H9 (cell line): ENCODE measurements around the gene CHAF1B. TPM values are rescaled to one million over a fixed set of nuclear protein-coding genes. Genes with fewer than 3 reads are reported as not detected.
"Not testable (repeated sequence)": the region's sequence is repeated elsewhere in the genome, so short reads cannot be mapped to it uniquely, and the experiment has no call there.

Experiments used
- DNase-seq: peaks from one replicate; pipeline ENCODE4 v3.0.0-alpha.2; 2017
- H2AFZ ChIP-seq: one replicate; pipeline ENCODE4 v1.6.1; 2013; ENCODE audit warnings: mild to moderate bottlenecking, low read length, control low read depth, moderate library complexity
- H2AK5ac ChIP-seq: 2 replicates; pipeline ENCODE4 v1.6.1; 2013; ENCODE audit warnings: low read length, control low read depth, mixed read lengths; ENCODE audit not compliant: insufficient read length
- H2BK120ac ChIP-seq: one replicate; pipeline ENCODE4 v1.6.1; 2013; ENCODE audit warnings: low read depth, mild to moderate bottlenecking, low read length, control low read depth, inconsistent platforms; ENCODE audit not compliant: poor library complexity, severe bottlenecking
- H2BK12ac ChIP-seq: 2 replicates; pipeline ENCODE4 v1.6.1; 2013; ENCODE audit warnings: low read length, control low read depth, mixed read lengths, low read depth; ENCODE audit not compliant: insufficient read length
- H2BK15ac ChIP-seq: 2 replicates; pipeline ENCODE4 v1.6.1; 2013; ENCODE audit warnings: low read depth, low read length, control low read depth
- H2BK20ac ChIP-seq: one replicate; pipeline ENCODE4 v1.6.1; 2013; ENCODE audit warnings: low read depth, mild to moderate bottlenecking, low read length, control low read depth, inconsistent platforms; ENCODE audit not compliant: poor library complexity, severe bottlenecking
- H2BK5ac ChIP-seq: 2 replicates; pipeline ENCODE4 v1.6.1; 2013; ENCODE audit warnings: low read length, control low read depth, mixed read lengths; ENCODE audit not compliant: insufficient read length
- H3K14ac ChIP-seq: 2 replicates; pipeline ENCODE4 v1.6.1; 2013; ENCODE audit warnings: low read length, control low read depth; ENCODE audit not compliant: insufficient read depth
- H3K18ac ChIP-seq: 2 replicates; pipeline ENCODE4 v1.6.1; 2013; ENCODE audit warnings: low read depth, mild to moderate bottlenecking, mixed read lengths, low read length, control low read depth; ENCODE audit not compliant: insufficient read length
- H3K23ac ChIP-seq: 2 replicates; pipeline ENCODE4 v1.6.1; 2013; ENCODE audit warnings: low read length, control low read depth, mixed read lengths, low read depth; ENCODE audit not compliant: insufficient read length
- H3K23me2 ChIP-seq: 2 replicates; pipeline ENCODE4 v1.6.1; 2013; ENCODE audit warnings: low read depth, mild to moderate bottlenecking, mixed read lengths, low read length, control low read depth; ENCODE audit not compliant: insufficient read length, poor library complexity, severe bottlenecking
- H3K27ac ChIP-seq: 2 replicates; pipeline ENCODE4 v1.5.1; 2013; ENCODE audit warnings: low read length, control low read depth, mixed read lengths, low read depth; ENCODE audit not compliant: insufficient read length
- H3K27me3 ChIP-seq: 2 replicates; pipeline ENCODE4 v1.6.1; 2013; ENCODE audit warnings: low read length, control low read depth, inconsistent platforms; ENCODE audit not compliant: insufficient read depth
- H3K4ac ChIP-seq: 2 replicates; pipeline ENCODE4 v1.6.1; 2013; ENCODE audit warnings: low read depth, mild to moderate bottlenecking, control low read depth, inconsistent platforms, low read length, moderate library complexity
- H3K4me1 ChIP-seq: 2 replicates; pipeline ENCODE4 v1.6.1; 2013; ENCODE audit warnings: low read length, control low read depth, inconsistent platforms; ENCODE audit not compliant: insufficient read depth
- H3K4me2 ChIP-seq: 2 replicates; pipeline ENCODE4 v1.6.1; 2013; ENCODE audit warnings: low read length, control low read depth, mixed read lengths; ENCODE audit not compliant: insufficient read length, insufficient read depth
- H3K56ac ChIP-seq: 2 replicates; pipeline ENCODE4 v1.6.1; 2013; ENCODE audit warnings: low read depth, mild to moderate bottlenecking, mixed read lengths, low read length, control low read depth; ENCODE audit not compliant: insufficient read length
- H3K79me1 ChIP-seq: 2 replicates; pipeline ENCODE4 v1.6.1; 2013; ENCODE audit warnings: low read depth, mild to moderate bottlenecking, moderate library complexity, low read length, control low read depth, inconsistent platforms; ENCODE audit not compliant: insufficient read depth, poor library complexity, severe bottlenecking
- H3K79me2 ChIP-seq: 2 replicates; pipeline ENCODE4 v1.6.1; 2013; ENCODE audit warnings: low read length, control low read depth, inconsistent platforms; ENCODE audit not compliant: insufficient read depth
- H3K9ac ChIP-seq: 2 replicates; pipeline ENCODE4 v1.6.1; 2013; ENCODE audit warnings: low read length, control low read depth, mixed read lengths; ENCODE audit not compliant: insufficient read length; ENCODE audit errors: extremely low read depth
- H3K9me3 ChIP-seq: one replicate; pipeline ENCODE4 v1.6.1; 2013; ENCODE audit warnings: low read depth, low read length, inconsistent platforms; ENCODE audit not compliant: control insufficient read depth
- H3T11ph ChIP-seq: one replicate; pipeline ENCODE4 v1.6.1; 2013; ENCODE audit warnings: mild to moderate bottlenecking, low read length, control low read depth, inconsistent platforms
- H4K20me1 ChIP-seq: one replicate; pipeline ENCODE4 v1.6.1; 2013; ENCODE audit not compliant: control insufficient read depth, insufficient read length, insufficient read depth
- H4K5ac ChIP-seq: 2 replicates; pipeline ENCODE4 v1.6.1; 2013; ENCODE audit warnings: low read depth, mild to moderate bottlenecking, mixed read lengths, low read length, control low read depth; ENCODE audit not compliant: insufficient read length
- H4K8ac ChIP-seq: replicated peaks from 2 replicates; pipeline ENCODE4 v1.6.1; 2013; ENCODE audit warnings: low read length, control low read depth, mixed read lengths, low read depth; ENCODE audit not compliant: insufficient read length
- H4K91ac ChIP-seq: 2 replicates; pipeline ENCODE4 v1.6.1; 2013; ENCODE audit warnings: low read depth, mild to moderate bottlenecking, moderate library complexity, mixed read lengths, low read length, control low read depth; ENCODE audit not compliant: insufficient read length
- H3K27ac Mint-ChIP-seq, 3 experiments: 2 replicates in 2 of 3; 3 replicates in 1 of 3; pipeline ENCODE4 v1.8.0; 2020 to 2021; ENCODE audit warnings: mixed read lengths in 3 of 3, mild to moderate bottlenecking in 1 of 3, moderate library complexity in 1 of 3
- H3K27me3 Mint-ChIP-seq: 2 replicates; pipeline ENCODE4 v1.8.0; 2021; ENCODE audit warnings: low read depth, mild to moderate bottlenecking, moderate library complexity, mixed read lengths
- H3K36me3 Mint-ChIP-seq, 3 experiments: 2 replicates in 2 of 3; 3 replicates in 1 of 3; pipeline ENCODE4 v1.8.0; 2020 to 2021; ENCODE audit warnings: low read depth in 3 of 3, mixed read lengths in 3 of 3; ENCODE audit not compliant: insufficient read depth in 1 of 3
- H3K4me1 Mint-ChIP-seq, 2 experiments: 2 replicates each; pipeline ENCODE4 v1.8.0; 2020; ENCODE audit warnings: mixed read lengths in 2 of 2
- H3K4me3 Mint-ChIP-seq, 2 experiments: 2 replicates in 1 of 2; 3 replicates in 1 of 2; pipeline ENCODE4 v1.8.0; 2020 to 2021; ENCODE audit warnings: mild to moderate bottlenecking in 2 of 2, mixed read lengths in 2 of 2, moderate library complexity in 1 of 2
- H3K9me3 Mint-ChIP-seq, 2 experiments: 2 replicates in 1 of 2; 3 replicates in 1 of 2; pipeline ENCODE4 v1.8.0; 2020; ENCODE audit warnings: mild to moderate bottlenecking in 2 of 2, mixed read lengths in 2 of 2, moderate library complexity in 1 of 2
- WGBS: extraction: QIAGEN DNeasy Blood & Tissue Kit; methylation state at CpG from one replicate; pipeline ENCODE4 v1.1.7; 2013; ENCODE audit warnings: missing lambda C conversion rate, low lambda C conversion rate, mixed read lengths; ENCODE audit not compliant: insufficient read length; ENCODE audit errors: extremely low coverage; 5-methylcytosine and 5-hydroxymethylcytosine counted together
- total RNA-seq: library from RNA; stranded (reverse); gene quantifications from 2 replicates; pipeline ENCODE4 v1.2.1, GENCODE V29; 2021
- TF ChIP-seq, protein P1 (sequence below): fragments of 200-600 bp; sonication (generic); conservative IDR thresholded peaks from 3 replicates; pipeline ENCODE4 v1.8.0; 2021; ENCODE audit warnings: antibody characterized with exemption, mild to moderate bottlenecking

CHAF1B gene
- total RNA-seq, 1 experiment from 2014 or later, result 19.3 TPM

- Mint-ChIP-seq H3K4me3 (no peak overlapping the region), H3K36me3 (peaks cover 32 to 71% (median 70%) of the 10 kb centered on the region in 3 experiments), H3K27me3 (no peaks in the 10 kb centered on the region), H3K4me1 (no peaks in the 10 kb centered on the region), H3K9me3 (peaks cover 0 to 5% of the 10 kb centered on the region in 2 experiments; a peak in 4 of 5 replicates), H3K27ac (no peak overlapping the region)
- Histone ChIP-seq H4K20me1 (no peaks in the 10 kb centered on the region), H4K91ac (no peak overlapping the region), H2BK20ac (no peak overlapping the region), H3K4me1 (no peaks in the 10 kb centered on the region), H3K9me3 (no peaks in the 10 kb centered on the region), H2BK15ac (no peak overlapping the region), H3K4ac (no peak overlapping the region), H4K5ac (no peak overlapping the region), H2BK12ac (no peak overlapping the region), H3K27me3 (no peaks in the 10 kb centered on the region), H3K4me2 (no peak overlapping the region), H2BK120ac (no peak overlapping the region), H3K23ac (no peak overlapping the region), H3K23me2 (no peaks in the 10 kb centered on the region), H2BK5ac (no peak overlapping the region), H3K18ac (no peak overlapping the region), H3T11ph (no peak overlapping the region), H2AK5ac (no peak overlapping the region), H4K8ac (no peak overlapping the region), H3K79me2 (no peaks in the 10 kb centered on the region), H3K9ac (no peak overlapping the region), H3K27ac (no peak overlapping the region), H3K56ac (no peak overlapping the region), H3K14ac (no peak overlapping the region), H3K79me1 (no peaks in the 10 kb centered on the region), H2AFZ (no peak overlapping the region)
- no peak for DNase-seq
- no CpG with 5 or more reads among the region's 5 CpGs for WGBS
- TF ChIP-seq, protein P1, sequence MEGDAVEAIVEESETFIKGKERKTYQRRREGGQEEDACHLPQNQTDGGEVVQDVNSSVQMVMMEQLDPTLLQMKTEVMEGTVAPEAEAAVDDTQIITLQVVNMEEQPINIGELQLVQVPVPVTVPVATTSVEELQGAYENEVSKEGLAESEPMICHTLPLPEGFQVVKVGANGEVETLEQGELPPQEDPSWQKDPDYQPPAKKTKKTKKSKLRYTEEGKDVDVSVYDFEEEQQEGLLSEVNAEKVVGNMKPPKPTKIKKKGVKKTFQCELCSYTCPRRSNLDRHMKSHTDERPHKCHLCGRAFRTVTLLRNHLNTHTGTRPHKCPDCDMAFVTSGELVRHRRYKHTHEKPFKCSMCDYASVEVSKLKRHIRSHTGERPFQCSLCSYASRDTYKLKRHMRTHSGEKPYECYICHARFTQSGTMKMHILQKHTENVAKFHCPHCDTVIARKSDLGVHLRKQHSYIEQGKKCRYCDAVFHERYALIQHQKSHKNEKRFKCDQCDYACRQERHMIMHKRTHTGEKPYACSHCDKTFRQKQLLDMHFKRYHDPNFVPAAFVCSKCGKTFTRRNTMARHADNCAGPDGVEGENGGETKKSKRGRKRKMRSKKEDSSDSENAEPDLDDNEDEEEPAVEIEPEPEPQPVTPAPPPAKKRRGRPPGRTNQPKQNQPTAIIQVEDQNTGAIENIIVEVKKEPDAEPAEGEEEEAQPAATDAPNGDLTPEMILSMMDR, result no peak
Observed at GRCh38 chr21:36397606-36398005, 12.4 kb downstream of the CHAF1B start.

DNA sequence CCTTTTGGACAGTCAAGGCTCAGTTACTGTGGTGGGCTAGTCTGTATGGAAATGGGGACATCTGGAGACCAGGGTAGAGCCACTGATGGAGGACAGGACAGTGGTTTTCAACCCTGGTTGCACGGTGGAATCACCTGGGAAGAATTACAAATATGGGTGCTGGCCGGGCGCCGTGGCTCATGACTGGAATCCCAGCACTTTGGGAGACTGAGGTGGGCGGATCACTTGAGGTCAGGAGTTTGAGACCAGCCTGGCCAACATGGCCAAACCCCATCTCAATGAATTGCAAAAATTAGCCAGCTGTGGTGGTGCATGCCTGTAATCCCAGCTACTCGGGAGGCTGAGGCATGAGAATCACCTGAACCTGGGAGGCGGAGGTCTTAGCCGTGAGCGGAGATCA lies 14.5 kb downstream of the CHAF1B start:
- not testable (repeated sequence) for H2BK20ac ChIP-seq, H3K4me2 ChIP-seq, H3K9me3 ChIP-seq, H3K23me2 ChIP-seq, H3K27ac Mint-ChIP-seq, H3K4me3 Mint-ChIP-seq, H4K5ac ChIP-seq, H3K79me1 ChIP-seq, H2BK5ac ChIP-seq, H3K23ac ChIP-seq, H3K27ac ChIP-seq, H3K18ac ChIP-seq, H2BK15ac ChIP-seq, H3K79me2 ChIP-seq, H2AFZ ChIP-seq, H3K9ac ChIP-seq, H4K20me1 ChIP-seq, H3K27me3 ChIP-seq, H3K4me1 ChIP-seq, H2AK5ac ChIP-seq, H3K4ac ChIP-seq, H3T11ph ChIP-seq, H3K27me3 Mint-ChIP-seq, H3K4me1 Mint-ChIP-seq, H3K9me3 Mint-ChIP-seq, H4K8ac ChIP-seq, H3K14ac ChIP-seq, H3K56ac ChIP-seq, H2BK12ac ChIP-seq, H4K91ac ChIP-seq, H2BK120ac ChIP-seq, DNase-seq
- no CpG with 5 or more reads among the region's 9 CpGs for WGBS
- H3K36me3 Mint-ChIP-seq, result peaks cover 23 to 66% (median 62%) of the 10 kb centered on the region in 3 experiments
